Stimulated activated CD4-positive, alpha-beta T cell treated with anti-CD3 and anti-CD28 coated beads, Interleukin-1b, Interleukin-23, amount 100 ng/mL, for 48 hours (primary cell): Measurements from ENCODE around the gene CLDN19.
"Not testable (repeated sequence)": the region's sequence is repeated elsewhere in the genome, so short reads cannot be mapped to it uniquely, and the experiment has no call there.

Experiments
- DNase-seq: peaks from one replicate; pipeline ENCODE4 v3.0.0-alpha.2; 2020

The CLDN19 gene

DNA sequence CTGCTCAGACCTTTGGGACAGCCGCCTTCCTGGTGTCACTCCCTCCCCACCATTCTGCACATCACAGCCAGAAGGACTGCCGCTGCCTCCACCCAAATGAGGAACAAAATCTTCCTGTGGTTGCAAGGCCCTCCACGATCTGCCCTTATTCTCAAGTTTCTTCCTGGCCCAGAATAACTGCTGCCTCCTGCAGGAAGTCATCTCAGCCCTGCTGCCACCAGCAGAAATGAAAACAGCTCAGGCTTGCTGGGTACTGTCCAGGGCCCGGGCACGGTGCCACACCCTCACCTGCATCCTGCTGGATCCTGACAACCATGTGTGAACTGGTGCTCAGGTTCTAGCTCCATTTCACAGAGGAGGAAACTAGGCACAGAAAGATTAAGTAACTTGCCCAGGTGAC is 2.8 kb downstream of the CLDN19 start:
- no peak for DNase-seq

- DNase-seq: no peak
These were observed 3.4 kb downstream of the CLDN19 start for GRCh38 chr1:42736571-42737200.

- no peak for DNase-seq
These were observed 3.9 kb downstream of the CLDN19 start for GRCh38 chr1:42736152-42736551.

DNA sequence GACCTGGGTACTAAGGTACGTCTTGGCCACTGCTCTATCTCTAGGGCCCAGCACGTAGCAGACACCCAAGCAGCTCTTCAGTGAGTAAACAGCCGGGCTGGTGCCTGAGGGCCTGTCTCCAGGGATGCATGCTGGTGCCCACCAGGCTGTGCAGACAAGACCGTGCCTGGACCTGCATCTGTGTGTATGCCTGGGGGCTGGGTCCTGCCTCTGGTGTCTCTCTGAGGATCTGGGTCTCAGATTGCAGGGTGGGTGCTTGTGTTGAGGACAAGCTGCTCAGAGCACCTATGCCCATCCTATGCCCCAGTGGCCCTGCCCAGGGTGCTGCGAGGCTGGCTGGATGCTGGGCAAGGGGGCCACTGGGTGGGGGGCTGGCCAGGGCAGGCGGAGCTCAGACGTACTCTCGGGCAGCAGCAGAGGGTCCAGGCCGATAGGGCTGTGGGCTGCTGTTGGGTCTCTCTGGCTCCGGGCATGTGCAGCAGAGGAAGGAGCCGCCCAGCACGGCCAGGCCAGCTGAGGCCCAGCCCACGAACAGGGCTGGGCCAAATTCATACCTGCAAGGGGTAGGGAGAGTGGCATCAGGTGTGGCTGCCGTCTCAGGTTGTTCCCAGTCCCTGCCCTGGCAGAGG is 4.4 kb downstream of the CLDN19 start:
- no peak for DNase-seq

GRCh38 chr1:42735056-42735455 is 5.0 kb downstream of the CLDN19 start:
- DNase-seq: no peak

DNA sequence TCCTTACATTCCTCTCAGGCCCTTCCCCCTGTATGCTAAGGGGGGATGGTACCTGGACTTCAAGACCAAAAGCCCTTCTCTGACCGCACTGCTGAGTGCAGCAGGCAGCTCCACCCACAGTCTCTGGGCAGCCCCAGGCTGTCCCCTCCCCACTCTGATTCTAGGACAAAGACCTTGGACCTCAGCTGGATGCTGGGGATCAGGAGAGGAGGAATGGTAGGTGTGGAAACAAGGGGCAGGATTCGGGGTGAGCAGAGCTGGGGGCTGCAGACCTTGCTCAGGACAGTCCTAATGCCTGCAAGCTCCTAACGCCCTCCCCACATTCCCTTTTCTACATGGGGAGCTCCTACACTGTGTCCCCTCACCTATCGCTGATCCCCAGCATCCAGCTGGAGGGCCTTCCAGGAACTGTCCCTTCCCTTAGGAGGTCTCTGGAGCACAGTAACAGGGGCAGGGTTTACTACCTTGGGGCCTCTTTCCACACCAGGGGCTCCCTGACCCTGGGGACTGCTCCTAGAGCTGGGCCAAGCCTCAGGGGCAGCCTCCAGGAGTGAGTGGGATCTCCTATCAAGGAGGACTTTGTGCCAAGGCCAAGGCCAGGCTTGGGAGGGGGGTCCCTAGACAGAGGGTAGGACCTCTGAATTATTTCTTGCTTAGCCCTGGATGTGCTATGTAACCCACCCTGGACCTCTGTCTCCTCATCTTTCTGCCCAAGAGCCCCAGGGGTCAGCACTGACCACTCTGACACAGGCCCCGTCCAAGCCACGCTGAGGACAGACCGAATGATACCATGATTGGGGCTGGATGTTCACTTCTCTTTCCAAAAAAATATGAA is 5.6 kb downstream of the CLDN19 start:
- no peak for DNase-seq

DNA sequence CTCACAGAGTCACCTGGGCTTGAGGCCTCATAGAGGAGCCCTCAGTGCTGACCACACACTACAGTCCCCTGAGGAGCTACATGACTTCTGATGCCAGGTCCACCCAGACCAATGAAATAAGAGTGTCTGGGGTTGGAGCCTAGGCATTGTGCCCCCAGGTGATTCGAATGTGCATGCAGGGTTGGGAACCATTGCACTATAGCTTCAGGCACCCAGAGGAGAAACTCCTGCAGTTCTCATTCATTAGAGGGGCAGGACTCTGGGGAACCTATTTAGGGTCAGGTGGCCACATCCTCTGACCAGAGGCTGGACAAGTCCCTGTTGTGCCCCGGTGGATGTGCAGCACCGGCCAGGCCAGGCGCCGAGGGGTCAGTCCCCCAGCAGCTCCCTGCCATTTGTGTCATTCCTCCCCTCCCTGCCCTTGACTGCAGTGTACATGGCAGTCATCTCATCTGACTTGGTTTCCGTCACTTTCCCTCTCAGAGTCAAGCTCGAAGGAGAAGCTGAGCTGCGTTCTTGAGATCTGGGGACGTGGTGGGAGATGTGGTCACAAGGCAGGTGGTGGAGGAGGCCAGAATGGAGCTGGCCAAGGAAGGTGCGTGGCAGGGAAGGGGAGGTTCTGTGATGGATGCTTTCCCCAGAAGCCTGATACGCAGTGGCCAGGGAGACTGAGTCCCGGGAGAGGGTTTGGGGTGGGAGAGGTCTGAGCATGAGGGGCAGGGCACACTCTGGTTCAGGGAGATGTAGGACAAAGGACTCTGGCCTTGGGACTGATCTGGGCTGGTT is 6.4 kb downstream of the CLDN19 start:
- no peak for DNase-seq

GRCh38 chr1:42732126-42732680 is 7.8 kb downstream of the CLDN19 start:
- DNase-seq: no peak

DNA sequence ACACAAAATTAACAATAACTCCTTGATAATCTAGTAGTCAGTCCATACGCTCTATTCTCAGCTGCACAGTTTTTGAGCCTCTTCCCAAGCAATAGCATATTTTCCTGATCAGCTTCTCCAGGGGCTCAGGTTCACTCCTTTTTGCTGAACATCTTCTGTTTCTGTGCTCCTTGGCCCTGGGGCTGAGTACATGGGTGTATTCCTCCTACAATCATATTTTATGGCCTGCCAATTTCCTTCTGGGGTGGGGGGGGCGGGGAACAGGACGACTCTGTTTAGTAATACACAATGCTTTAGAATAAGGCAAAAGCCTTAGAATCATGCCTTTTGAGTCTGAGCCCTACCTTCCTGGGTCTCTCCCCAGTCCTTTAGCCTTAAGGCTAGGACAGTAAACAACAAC is 8.5 kb downstream of the CLDN19 start:
- DNase-seq: no peak

GRCh38 chr1:42730988-42731387 is 9.0 kb downstream of the CLDN19 start:
- peak; percentile 72 for DNase-seq

DNA sequence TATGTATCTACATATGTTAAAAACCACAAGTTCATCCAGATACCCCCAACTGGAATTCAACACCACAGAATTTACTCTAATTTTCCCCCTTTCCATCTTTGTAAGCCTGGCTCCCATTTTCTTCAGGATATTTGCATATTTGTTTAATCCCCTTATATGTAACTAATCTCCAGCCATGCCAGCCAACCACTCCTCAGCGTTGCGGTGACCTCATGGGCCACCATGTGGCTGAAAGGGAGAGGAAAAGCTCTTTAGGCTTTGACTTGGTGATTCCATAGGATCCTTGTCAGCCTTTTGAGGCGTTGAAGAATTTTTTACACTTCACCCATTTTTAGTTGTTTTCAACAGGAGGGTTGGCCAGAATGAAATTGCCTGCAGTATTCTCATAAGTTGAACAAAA is 10.0 kb downstream of the CLDN19 start:
- no peak for DNase-seq

DNA sequence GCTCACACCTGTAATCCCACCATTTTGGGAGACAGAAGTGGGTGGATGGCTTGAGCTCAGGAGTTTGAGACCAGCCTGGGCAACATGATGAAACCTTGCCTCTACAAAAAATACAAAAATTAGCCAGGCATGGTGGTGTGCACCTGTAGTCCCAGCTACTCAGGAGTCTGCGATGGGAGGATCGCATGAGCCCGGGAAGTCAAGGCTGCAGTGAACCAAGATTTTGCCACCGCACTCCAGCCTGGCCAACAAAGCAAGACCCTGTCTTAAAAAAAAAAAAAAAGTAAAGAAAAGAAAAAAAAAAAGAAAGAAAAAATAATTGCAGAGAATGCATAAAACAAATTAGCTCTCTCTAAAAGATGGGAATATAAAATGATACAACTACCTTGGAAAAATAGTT is 14.2 kb downstream of the CLDN19 start:
- DNase-seq: not testable (repeated sequence)

GRCh38 chr1:42723511-42723910 is 16.5 kb downstream of the CLDN19 start:
- DNase-seq: no peak

GRCh38 chr1:42722403-42722802 is 17.6 kb downstream of the CLDN19 start:
- DNase-seq: not testable (repeated sequence)

GRCh38 chr1:42721926-42722325 is 18.1 kb downstream of the CLDN19 start:
- DNase-seq: no peak

- no peak for DNase-seq
These were observed 19.2 kb downstream of the CLDN19 start for GRCh38 chr1:42720868-42721267.

GRCh38 chr1:42714441-42714840 is 25.6 kb downstream of the CLDN19 start:
- not testable (repeated sequence) for DNase-seq

DNA sequence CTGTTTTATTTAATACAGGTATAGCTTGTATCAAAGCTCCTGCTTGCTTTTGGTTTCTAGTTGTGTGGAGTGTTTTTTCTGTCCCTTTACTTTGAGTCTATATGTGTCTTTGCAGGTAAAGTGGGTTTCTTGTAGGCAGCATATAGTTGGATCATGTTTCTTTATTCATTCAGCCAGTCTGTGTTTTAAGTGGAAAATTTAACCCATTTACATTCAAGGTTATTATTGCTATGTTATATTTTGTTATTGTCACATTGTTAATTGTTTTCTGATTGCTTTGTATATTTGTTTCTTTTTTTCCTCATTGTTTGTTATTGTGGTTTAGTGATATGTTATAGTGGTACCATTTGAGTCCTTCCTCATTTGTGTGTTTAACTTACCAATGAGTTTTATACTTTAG is 26.7 kb downstream of the CLDN19 start:
- no peak for DNase-seq

DNA sequence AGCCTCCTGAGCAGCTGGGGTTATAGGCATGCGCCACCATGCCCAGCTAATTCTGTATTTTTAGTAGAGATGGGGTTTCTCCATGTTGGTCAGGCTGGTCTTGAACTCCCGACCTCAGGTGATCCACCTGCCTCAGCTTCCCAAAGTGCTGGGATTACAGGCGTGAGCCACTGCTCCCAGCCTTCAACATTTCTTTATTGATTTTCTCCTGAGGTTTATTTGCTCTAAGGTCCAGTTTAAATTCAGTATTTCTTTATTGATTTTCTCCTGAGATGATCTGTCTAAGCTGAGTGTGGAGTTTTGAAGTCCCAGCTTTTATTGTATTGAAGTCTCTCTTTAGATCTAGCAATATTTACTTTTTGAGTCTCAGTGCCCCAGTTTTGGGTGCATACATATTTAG is 27.2 kb downstream of the CLDN19 start:
- DNase-seq: not testable (repeated sequence)

- DNase-seq: no peak
These were observed 36.1 kb downstream of the CLDN19 start for GRCh38 chr1:42703888-42704464.

- DNase-seq: no peak
These were observed 40.0 kb downstream of the CLDN19 start for GRCh38 chr1:42700006-42700405.

DNA sequence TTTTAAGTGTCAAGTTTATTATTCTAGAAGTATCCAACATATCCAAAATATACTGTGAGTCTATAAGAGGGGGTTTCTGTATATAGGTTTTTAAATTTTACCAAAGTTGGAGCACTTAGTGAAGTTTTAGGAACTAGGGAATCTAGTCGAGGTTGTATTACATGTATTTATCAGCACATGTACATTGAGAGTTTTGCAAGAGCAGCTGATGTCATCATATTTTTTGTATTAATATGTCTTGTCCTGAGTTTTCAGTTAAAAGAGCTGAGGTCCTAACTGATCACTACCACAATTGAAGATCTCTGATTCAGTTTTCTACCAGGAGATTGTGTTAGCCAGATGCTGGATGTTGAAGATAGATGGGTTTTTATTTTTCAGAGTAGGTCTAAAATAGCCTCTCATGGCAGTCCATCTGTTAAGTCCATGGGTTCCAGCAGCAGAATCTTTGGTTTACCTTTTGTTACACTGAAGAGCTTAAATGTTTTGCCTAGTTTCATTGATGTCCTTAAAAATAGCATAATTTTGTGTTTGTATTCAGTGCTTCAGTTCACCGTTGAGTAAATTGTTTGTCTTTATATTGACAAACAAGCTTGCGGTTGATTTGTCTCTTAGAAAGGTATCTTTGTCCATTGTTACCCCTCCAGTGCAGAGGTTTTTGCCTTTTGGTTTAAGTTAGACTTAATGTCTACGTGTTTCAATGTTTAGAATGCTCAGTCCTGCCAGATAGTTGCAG is 41.8 kb downstream of the CLDN19 start:
- no peak for DNase-seq
